Erythroblast (primary cell): ENCODE measurements around the gene RAC3.

ENCODE experiments used
- GATA1 ChIP-seq: IDR thresholded peaks from 2 replicates; pipeline ENCODE4 v1.6.1; 2011; ENCODE audit warnings: low read depth, mild to moderate bottlenecking, control low read depth, low read length, moderate library complexity
- POLR2A ChIP-seq: IDR thresholded peaks from 2 replicates; pipeline ENCODE4 v1.6.1; 2011; ENCODE audit warnings: mild to moderate bottlenecking, low read length

DNA sequence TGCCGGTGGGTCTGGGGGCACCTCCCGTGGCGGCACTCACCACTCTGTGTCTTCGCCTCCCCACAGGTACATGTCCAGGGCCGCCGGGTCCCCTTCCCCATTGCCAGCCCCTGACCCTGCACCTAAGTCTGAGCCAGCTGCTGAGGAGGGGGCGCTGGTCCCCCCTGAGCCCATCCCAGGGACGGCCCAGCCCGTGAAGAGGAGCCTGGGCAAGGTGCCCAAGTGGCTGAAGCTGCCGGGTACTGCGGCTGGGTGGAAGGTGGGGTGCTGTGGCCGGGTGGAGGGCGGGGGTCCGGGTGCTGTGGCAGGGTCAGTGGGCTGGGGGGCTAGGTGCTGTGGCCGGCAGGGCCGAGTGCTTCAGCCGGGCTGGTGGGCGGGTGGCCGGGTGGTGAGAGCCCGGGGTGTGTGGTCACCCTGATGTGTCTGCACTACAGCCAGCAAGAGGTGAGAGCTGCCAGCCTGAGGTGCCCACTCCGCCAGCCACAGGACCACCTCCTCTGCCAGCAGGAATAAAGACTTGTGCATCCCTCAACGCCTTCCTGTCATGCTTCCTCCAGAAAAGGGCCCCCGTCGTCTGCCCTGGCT, 14.5 kb upstream of the RAC3 start:
- no peak for TF ChIP-seq POLR2A
- TF ChIP-seq GATA1, result no peak
